Activated CD4-positive, CD25-positive, alpha-beta regulatory T cell treated with anti-CD3 and anti-CD28 coated beads, Interleukin-2, amount 50 U/mL, for 72 hours (primary cell): ENCODE results near the gene EFNA3.

Experiments used
- DNase-seq: peaks from one replicate; pipeline ENCODE4 v3.0.0; 2021

The EFNA3 gene

GRCh38 chr1:155136748-155137147 is 58.1 kb downstream of the EFNA3 start:
- DNase-seq = no peak
